Mucosa of gallbladder (tissue), 1 donor: ENCODE results near the gene CRB2. TPM values are rescaled to one million over a fixed set of nuclear protein-coding genes. Genes with fewer than 3 reads are reported as not detected.

ENCODE experiments used
- DNase-seq: peaks from one replicate; pipeline ENCODE4 v3.0.0-alpha.2; 2020; ENCODE audit warnings: low spot score
- total RNA-seq: library from RNA; stranded (reverse); gene quantifications from one replicate; pipeline ENCODE4 v1.2.1, GENCODE V29; 2021
- donor health status: DM: no; HTN: no; CAD: no.

Gene CRB2
- total RNA-seq: 0.06 TPM

DNA sequence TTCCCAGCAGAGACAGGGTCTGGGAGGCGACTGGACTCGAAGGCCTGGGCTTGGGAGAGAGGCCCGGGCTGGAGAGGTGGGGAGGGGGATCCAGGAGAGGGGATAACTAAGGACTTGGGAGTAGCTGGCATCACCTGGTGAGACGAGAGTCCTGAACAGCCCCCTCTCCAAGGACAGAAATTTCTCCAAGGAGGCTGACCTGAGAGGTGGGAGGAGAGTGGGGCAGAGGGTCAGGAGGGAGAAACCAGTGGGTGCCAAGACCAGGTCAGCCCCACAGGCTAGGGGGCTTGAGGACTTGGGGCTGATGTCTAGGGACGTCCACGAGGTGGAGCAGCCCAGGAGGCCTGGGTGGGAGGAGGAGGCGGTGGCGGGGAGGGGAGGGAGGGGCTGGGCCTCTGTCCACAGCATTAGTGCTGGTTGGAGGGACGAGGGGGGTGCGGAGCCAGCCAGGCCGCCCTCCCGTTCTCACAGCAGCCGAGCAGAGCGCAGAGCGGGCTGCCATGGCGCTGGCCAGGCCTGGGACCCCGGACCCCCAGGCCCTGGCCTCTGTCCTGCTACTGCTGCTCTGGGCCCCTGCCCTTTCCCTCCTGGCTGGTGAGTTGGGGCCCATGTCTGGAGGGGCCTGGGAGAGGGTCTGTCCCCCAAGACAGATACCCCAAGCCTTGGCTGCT, at the start of gene CRB2:
TSS of gene CRB2 (plus strand) at position 437 of the 671 bp plus-strand sequence. CDS start at position 501, 64 bp downstream.
- no peak for DNase-seq

DNA sequence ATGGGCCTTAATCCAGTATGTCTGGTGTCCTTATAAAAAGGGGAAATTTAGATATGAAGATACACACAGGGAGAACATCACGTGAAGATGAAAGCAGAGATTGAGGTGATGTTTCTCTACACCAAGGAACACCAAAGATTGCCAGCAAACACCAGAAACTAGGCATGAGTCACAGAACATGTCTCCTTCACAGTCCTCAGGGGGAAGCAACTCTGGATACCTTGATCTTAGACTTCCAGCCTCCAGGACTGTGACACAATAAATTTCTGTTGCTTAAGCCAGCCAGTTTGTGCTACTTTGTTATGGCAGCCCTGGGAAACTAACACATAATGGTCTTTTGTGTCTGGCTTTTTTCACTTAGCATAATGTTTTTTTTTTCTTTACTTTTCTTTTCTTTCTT, 46.4 kb upstream of the CRB2 start:
- no peak for DNase-seq

DNA sequence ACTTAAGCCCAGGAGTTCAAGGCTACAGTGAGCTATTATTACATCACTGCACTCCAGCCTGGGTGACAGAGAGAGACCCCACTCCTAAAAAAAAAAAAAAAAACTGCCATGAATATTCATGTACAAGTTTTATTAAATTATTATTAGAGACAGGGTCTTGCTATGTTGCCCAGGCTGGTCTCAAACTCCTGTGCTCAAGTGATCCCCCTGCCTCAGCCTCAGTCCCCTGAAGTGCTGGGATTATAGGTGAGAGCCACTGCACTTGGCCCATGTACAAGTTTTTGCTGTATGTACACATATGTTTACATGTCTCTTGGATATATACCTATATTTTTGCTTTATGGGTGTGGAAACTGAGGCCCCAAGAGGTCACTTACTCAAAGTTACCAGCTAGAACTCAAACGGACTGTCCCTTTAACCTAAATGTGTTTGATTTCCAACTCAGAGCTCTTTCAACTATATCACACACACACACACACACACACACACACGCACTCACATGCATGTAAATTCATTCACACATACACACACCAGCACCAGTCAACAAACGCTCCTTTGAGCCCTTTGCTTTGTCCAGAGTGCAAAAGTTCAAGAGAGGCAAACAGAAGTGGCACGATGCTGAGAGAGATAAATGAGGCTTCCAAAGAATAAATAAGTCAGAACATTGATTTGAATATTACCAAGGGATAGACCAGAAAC, 45.3 kb upstream of the CRB2 start:
- DNase-seq: no peak

DNA sequence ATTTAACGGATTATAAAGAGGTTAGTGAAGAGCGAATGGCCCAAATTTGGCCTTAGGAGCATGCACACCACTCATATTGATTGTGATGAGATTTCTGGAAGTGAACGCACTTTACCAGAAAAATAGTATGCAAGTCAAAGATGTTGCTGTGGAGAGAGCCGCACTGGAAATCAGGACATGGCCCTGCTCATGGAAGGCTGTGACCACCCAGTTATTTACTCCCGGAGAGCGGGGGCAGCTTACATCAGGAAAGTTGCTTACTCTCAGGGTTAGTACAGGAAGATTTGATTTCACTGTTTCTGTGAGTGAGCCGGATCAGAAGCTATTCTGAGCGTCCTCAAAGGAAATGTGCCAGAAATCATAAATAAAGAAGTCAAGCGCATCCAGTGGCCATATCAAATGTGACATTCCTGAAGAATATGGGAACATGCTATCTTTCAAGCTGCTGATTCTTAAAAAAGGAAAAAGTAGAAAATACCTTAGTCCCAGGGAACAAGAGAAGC, 44.7 kb upstream of the CRB2 start:
- no peak for DNase-seq

DNA sequence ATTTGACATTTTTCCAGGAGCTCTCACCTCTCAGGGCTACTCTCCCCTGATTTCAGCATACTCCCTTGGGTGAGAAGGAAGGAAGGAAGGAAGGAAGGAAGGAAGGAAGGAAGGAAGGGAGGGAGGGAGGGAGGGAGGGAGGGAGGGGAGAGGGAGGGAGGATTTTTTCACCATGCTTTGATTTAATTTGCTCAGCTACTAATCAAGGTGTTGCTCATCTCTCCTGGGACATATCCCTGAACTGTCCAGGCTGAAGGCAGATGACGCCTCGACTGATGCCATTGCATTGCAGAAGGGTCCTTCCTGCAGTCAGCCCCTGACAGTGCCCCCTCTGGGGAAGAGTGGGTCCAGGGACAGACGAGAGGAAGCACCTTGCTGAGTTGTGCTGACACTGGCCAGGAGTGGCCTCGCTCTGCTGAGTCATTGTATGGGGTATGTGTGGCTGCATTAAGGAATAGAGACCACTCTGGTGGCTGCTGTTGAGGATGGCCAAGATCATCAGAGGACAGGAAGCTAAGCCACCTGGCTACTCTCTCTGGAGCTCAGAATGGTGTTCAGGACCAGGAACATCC, 43.6 kb upstream of the CRB2 start:
- DNase-seq: no peak

DNA sequence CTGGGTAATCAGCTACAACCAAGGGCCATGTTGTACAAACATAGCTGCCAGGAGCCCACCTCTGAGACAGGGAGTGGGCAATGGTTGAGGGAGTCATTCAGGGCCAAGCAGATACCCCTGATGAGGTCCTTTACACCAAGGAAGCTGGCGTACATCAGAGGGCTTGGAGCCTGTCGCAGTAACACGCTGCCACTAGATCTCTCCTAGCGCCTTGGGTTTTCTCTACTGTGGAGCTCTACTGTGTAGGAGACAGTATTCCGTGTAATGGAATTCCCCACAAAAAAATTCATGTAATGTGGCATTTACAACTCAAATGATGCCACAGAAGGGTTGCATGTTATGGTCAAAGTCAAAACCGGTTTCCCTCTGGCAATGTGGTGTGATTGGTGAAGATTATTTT, 41.4 kb upstream of the CRB2 start:
- DNase-seq: no peak

DNA sequence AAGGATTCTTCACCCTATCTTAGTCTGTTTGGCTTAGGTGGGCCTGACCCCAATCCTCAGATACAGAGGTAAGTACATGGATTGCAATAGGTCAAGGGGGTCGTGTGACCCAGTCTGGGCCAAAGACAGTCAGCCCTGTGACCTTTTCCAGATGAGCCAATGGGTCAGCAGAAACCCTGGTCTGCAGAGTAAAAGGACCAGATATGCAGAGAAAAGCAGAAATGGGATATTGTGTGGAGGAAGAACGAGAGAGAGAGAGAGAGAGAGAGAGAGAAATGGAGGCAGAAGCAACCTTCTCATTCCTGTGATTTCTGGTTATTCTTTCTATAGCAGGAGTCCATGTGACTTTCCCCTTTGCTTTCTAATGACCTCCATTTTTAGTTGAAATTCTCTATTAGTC, 40.4 kb upstream of the CRB2 start:
- DNase-seq: no peak

DNA sequence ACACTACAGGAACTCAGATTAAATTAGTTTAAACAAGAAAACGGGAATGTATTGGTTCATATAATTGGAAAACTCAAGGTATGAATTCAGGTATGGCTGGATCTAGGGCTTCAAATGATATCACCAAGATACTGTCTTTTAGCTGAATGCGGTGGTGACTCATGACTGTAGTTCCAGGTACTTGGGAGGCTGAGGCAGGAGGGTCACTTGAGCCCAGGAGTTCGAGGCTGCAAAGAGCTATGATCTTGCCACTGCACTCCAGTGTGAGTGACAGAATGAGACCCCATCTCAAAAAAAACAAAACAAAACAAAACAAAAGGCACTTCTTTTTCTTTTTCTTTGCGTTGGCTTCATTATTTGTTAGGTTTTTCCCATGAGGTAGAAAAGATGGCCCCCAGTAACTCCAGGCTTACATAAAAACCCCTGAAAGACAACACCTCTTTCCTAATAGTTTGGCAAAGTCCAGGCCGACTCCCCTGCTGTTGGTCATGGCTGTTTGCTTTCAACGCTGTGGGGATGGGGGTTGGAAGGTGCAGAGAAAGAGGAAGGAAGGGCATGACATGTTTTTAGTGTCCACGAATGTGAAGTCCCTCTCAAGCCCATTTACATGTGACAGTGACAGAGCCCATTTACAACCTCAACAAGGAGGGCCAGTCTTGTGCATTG, 39.8 kb upstream of the CRB2 start:
- DNase-seq: no peak

DNA sequence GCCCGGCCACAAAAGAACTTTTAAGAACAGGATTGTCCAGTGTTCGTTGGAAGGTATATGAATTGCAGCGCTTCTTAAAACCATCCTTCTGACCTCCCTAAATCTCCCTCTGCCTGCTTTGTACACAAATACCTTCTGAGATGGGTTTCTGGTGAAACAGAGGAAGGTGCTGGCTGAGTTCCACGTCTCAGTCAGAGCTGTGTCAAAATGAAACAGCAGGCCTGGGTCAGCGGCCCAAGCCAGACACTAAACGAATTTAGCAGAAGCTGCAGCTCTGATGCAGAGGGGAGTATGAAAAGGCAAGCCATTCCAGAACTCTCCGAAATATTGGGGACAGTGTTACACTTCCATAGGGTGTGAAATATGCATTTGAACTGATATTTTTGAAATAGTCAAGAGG, 37.8 kb upstream of the CRB2 start:
- no peak for DNase-seq

DNA sequence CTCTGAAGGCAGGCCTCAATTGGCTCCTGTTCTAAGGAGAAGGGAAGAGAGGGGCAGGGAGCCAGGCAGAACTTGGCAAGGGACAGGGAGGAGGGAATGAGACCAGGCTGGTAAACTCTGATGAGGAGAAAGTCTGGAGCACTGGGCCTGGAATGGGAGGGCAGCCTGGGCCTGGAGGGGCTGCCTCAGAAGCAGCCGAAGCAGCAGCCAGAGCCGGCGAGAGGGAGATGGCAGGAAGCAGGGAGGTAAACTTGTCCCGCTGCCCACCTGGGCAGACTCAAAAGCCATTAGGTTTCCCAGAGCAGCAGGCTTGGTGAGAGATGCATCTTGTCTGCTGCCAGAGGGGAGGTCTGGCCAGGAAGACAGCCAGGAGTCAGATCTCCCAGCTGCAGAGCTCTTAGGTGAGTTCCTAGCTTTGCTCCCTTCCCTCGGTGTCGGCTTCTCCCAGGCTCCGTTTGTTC, 37.0 kb upstream of the CRB2 start:
- DNase-seq: no peak

DNA sequence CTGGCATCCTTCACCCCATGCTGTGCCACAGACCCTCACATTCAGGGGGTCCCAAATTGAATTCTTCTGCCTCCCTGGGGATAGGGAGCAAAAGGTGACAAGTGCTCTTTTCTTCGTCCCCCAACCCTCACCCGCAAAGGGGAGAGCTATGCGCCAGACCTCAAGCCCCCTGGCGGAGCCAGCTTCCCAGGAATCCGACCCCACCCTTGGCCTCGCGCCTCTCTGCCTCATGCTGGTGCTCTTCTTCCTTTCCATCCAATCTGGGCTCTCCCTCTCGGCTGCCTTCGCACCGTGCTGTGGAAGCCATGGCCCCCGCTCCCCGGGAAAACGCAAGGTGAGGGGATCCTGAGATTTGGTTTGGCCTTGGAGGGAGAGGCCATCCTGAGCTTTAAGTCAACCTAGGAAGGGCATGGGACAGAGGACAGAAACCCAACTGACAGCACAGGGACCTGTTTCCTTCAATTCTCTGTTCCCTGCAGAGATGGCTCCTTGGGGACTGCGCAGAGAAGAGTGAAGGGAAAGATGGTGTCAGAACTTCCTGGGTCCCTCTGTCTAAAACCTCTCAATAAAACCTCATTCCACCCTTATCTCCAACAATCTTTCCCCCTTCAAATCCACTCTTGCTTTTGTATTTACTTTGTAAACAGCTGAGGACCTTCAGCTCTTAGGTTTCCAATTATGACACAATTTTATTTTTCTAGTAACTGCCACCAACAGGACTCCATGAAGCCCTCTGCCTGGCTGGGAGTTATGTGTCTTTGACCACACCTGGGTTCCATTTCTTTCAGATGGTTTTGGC, 36.3 kb upstream of the CRB2 start:
- DNase-seq: no peak

DNA sequence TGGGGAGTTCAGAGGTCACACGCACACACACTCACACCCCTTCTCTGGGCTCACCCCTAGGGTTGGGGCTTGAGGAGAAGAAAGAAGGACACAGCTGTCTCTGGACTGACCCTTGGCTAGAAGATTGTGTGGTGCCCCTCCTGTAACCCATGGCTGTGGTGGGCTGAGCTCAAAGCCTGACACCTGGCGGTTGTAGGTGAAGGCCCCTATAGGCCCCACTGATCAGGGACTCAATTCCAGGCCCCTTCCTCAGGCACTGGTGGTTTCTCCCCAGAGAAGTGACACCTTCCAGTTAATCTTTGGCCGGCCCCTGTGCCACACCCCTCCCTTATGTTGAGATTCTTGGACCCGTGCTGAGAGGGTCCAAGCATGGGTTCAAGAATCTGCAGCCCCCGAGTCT, 35.2 kb upstream of the CRB2 start:
- DNase-seq: no peak

DNA sequence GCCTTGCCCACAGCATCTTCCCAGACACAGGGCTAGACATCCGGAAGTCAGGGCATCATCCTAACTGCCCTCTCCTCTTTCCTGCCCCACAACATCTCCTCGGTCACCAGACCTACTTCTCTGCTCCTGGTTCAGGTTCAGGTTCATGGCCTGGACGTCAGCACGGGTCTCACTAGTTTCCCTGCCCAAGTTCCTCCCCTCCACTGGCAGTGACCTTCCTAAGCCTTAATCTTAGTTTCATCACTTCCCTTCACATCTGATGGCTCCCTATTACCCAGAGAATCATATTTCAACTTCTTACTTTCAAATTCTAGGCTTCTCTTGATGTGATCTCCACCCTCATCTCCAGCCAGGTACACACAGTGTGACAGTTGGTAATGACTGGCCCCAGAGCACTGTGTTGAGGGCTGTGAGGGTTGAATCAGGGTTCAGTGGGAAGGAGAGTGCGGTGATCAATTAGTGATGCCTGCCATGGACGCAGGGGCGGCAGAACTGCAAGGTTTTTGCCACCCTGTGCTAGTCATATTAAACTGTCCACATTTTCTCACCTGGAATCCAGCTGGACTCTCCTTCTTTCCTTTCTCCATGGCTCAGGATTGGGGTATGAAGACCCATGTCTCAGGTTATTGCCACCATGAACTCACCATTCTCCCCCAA, 34.3 kb upstream of the CRB2 start:
- DNase-seq: no peak

DNA sequence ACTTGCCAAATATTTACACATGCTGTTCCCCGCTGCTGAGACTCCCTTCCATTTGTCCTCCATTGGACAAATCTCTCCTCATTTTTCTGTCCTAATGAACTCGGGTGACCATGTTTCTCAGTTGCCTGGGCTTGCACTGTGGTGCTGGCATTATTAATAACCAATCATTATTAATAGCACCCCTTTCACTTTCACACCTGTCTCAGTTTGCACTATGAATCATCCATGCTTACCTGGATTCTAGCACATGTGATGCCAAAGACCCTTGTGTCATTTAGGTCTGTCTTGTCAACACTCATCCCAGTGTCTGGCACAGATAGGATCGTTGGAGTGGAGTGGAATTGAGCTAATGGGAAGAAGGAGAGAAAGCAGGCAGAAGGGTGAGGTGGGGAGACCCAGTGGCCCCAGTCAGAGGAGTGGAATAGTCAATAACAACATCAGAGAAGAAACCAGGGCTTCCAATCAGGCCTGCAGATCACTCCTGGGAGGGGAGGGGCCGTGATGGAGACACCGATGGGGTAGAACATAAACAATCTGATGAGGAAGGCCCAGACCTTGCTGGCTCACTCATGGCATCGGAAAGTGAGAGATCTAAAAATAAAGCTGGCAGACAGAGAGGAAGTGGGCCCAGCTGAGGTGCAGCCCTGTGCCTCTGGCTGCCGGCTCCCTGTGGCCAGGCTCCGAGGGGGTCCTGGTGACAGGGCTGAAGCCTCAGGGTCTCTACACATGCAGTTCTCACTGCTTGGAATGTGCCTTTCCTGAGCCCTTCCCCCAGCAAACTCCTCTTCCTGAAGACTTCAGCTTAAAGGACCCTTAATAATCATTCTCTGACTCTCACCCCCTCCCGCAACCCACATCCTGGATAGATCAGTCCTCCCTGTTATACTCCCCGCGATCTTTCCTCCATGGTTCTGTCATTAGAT, 33.5 kb upstream of the CRB2 start:
- no peak for DNase-seq

DNA sequence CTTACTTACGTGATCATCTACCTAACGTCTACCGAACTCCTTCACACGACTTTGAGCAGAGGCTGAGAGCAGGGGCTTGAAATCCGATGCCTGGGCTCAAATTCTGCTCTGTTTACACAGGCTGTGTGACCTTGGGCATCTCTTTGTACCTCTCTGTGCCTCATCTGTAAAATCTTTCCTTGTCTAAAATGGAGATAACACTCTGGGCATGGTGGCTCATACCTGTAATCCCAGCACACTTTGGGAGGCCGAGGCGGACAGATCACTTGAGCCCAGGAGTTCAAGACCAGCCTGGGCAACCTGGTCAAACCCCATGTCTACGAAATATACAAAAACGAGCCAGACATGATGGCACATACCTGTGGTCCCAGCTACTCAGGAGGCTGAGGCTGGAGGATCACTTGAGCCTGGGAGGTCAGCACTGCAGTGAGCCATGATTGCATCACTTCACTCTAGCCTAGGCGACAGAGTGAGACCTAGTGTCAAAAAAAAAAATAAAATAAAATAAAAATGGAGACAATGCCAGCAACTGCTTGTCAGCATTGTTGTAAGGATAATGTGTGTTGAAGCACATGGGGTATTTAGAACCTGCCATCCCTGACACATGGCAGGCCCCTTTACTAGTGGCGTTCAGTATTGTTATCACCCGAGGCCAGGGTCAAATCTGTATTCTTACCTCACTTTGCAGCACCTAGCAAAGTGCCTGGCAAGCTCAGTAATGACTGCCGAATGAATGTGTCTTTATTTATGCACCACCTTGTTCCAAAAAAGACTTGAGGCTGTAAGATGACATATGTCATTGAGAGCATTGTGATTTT, 32.6 kb upstream of the CRB2 start:
- no peak for DNase-seq

DNA sequence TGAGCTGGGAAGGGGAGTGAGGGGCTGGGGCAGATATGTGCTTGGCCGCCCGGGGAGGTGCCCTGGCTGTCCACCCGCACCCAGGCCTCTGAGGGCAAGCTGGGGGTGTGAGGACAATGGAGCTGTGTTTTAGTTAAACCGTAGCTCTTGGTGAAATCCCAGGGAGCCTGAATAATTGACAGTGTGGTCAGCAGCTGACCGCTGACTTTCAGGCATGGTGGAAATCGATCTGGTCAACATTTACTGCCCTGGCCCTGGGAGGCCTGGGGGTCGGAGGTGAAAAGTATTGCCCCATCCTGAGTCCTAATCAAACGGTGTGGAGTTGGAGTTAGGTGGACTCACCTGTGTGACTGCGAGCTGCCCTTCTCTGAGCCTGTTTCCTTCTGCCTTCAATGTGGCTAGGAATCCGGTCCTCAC, 31.2 kb upstream of the CRB2 start:
- no peak for DNase-seq

DNA sequence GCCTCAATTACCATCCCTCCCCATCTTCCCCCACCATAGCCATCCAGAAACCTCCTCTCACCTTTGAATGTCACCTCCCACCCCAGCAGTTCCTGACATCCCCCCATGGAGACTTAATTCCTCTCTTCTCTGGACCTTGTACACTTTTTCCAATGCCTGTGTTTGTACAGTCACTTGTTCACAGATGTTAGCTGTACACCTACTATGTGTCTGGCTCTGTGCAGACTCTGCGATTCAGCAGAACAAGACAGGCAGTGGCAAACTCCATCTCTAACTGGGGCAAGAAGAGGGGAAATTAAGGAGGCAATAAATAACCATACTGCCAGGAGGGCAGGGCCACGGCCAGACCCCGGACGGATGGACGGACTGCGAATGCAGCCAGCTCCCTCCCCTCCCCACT, 29.8 kb upstream of the CRB2 start:
- no peak for DNase-seq

DNA sequence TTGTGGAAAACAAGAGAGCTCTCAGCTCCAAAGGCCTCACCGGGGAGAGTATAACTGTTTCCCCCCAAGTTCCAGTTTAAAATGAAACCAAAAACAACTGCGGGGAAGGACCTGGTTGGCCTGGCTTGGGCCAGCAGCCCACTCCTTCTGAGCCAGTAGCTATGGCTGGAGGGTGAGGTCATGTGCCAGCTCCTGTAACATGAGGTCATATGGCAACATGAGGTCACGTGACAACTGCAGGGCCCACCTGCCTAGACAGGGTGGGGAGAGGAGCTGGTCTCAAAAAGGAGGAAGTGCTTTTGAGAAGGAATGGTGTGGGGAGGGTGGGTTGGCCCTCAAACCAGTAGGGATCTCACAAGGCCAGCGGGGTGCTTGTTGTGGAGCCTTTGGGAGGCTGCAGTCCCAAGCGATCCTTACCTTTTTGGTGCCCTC, 29.3 kb upstream of the CRB2 start:
- no peak for DNase-seq

DNA sequence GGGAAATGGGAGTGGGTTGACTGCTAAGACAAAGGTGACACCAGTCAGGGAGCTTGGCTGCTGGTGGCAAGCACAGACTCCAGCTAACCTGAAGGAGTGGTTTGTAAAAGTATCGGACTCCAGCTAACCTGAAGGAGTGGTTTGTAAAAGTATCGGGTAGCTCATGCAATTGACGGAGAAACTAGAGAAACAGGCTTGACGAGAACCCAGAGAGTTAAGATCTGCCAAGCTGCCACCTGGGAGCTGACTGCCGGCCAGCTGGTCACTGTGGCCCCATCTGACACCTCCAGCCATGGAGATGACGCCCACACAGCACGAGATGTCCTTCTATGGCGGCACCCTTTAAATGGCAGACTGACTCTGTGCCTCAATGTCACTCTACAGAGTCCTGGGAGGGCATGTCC, 28.3 kb upstream of the CRB2 start:
- peak; percentile 87 for DNase-seq
